HEK293 (cell line): ENCODE measurements around the gene THSD4.
A peak's percentile ranks its signal among the peaks of the same experiment; 100 is the strongest.

Experiments
- CTCF ChIA-PET: fragments of 350-600 bp; formaldehyde crosslinking; extraction: SDS; loops from one replicate; lab custom pipeline; 2021; ENCODE audit warnings: antibody characterized with exemption; lab: Yijun Ruan, JAX
- POLR2A ChIA-PET: fragments of 300-600 bp; formaldehyde crosslinking; extraction: SDS; loops from one replicate; lab custom pipeline; 2020; ENCODE audit warnings: antibody characterized with exemption, inconsistent platforms; lab: Yijun Ruan, JAX
- H3K27ac ChIP-seq: fragments of 200-500 bp; sonication (Bioruptor generic); 2 replicates; pipeline ENCODE4 v1.5.1; 2014; ENCODE audit warnings: low read depth, low read length, control low read depth, inconsistent platforms; ENCODE audit errors: extremely low read depth
- H3K36me3 ChIP-seq, 2 experiments: fragments of 200-500 bp in 1 of 2; sonication (Bioruptor generic) in 1 of 2; 1 replicate in 1 of 2; 2 replicates in 1 of 2; pipeline ENCODE4 v1.5.1; 2014 to 2017; ENCODE audit warnings: inconsistent platforms in 2 of 2, low read length in 2 of 2; ENCODE audit not compliant: control insufficient read depth in 2 of 2, insufficient read depth in 1 of 2
- H3K4me1 ChIP-seq: fragments of 200-500 bp; sonication (Bioruptor generic); 2 replicates; pipeline ENCODE4 v1.5.1; 2014; ENCODE audit warnings: mild to moderate bottlenecking, low read length, inconsistent platforms; ENCODE audit not compliant: control insufficient read depth, insufficient read depth
- H3K4me3 ChIP-seq: 2 replicates; pipeline ENCODE4 v1.5.1; 2011; ENCODE audit warnings: low read depth, mild to moderate bottlenecking, control low read depth, low read length, moderate library complexity
- H3K9me3 ChIP-seq: fragments of 200-500 bp; sonication (Bioruptor generic); 2 replicates; pipeline ENCODE4 v1.5.1; 2014; ENCODE audit warnings: low read depth, low read length, inconsistent platforms; ENCODE audit not compliant: control insufficient read depth, insufficient read depth
- GFI1B ChIP-seq: fragments of 450-650 bp; formaldehyde crosslinking; IDR thresholded peaks from 2 replicates; pipeline ENCODE4 v1.5.1; 2016; ENCODE audit warnings: missing biosample characterization, missing genetic modification characterization
- REPIN1 ChIP-seq: fragments of 450-650 bp; formaldehyde crosslinking; IDR thresholded peaks from 2 replicates; pipeline ENCODE4 v1.5.1; 2017; ENCODE audit warnings: missing biosample characterization, missing genetic modification characterization, low read depth
- ZFP3 ChIP-seq: fragments of 450-650 bp; formaldehyde crosslinking; IDR thresholded peaks from 2 replicates; pipeline ENCODE4 v1.5.1; 2016; ENCODE audit warnings: low read depth, missing biosample characterization, missing genetic modification characterization
- ZNF223 ChIP-seq: fragments of 450-650 bp; formaldehyde crosslinking; IDR thresholded peaks from 2 replicates; pipeline ENCODE4 v1.5.1; 2016; ENCODE audit warnings: missing biosample characterization, missing genetic modification characterization
- ZNF366 ChIP-seq: fragments of 450-650 bp; formaldehyde crosslinking; conservative IDR thresholded peaks from 2 replicates; pipeline ENCODE4 v1.5.1; 2016; ENCODE audit warnings: missing biosample characterization, missing genetic modification characterization
- ZNF510 ChIP-seq: fragments of 450-650 bp; formaldehyde crosslinking; IDR thresholded peaks from 2 replicates; pipeline ENCODE4 v1.5.1; 2018; ENCODE audit warnings: mild to moderate bottlenecking, missing genetic modification characterization, missing biosample characterization; ENCODE audit not compliant: insufficient replicate concordance
- ZNF701 ChIP-seq: fragments of 450-650 bp; formaldehyde crosslinking; IDR thresholded peaks from 2 replicates; pipeline ENCODE4 v1.5.1; 2016; ENCODE audit warnings: missing biosample characterization, missing genetic modification characterization
- ZSCAN23 ChIP-seq: fragments of 450-650 bp; formaldehyde crosslinking; IDR thresholded peaks from 2 replicates; pipeline ENCODE4 v1.5.1; 2016; ENCODE audit warnings: missing biosample characterization, missing genetic modification characterization
- TF ChIP-seq, protein P1 (sequence below): fragments of 450-650 bp; formaldehyde crosslinking; IDR thresholded peaks from 2 replicates; pipeline ENCODE4 v1.5.1; 2017; ENCODE audit warnings: missing biosample characterization, missing genetic modification characterization
- TF ChIP-seq, protein P2 (sequence below): fragments of 450-650 bp; formaldehyde crosslinking; IDR thresholded peaks from 2 replicates; pipeline ENCODE4 v1.5.1; 2016; ENCODE audit warnings: missing biosample characterization, missing genetic modification characterization
- TF ChIP-seq, protein P3 (sequence below): fragments of 450-650 bp; formaldehyde crosslinking; IDR thresholded peaks from 2 replicates; pipeline ENCODE4 v1.5.1; 2016; ENCODE audit warnings: missing biosample characterization, missing genetic modification characterization, low read depth
- TF ChIP-seq, protein P4 (sequence below): fragments of 450-650 bp; formaldehyde crosslinking; IDR thresholded peaks from 2 replicates; pipeline ENCODE4 v1.5.1; 2016; ENCODE audit warnings: missing biosample characterization, missing genetic modification characterization

Gene THSD4

DNA sequence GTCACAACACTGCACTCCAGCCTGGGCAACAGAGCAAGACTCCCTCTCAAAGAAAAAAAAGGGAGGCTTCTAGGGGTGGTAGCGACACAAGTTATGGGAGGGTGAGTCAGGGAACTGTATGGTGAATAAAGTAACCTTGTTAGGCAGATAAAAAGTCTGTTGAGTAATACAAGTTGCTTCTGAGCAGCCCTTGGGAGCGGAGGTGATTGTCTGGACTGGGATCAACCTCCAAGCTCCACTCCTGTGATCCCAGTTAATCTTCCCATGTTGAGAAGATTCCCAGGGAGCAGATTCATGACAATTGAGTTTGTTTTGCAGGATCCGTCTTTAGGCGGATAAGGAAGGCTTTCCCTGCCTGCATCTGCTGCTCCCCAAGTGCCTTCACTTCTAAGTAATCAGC lies 335.9 kb downstream of the THSD4 start:
- Histone ChIP-seq H3K4me3 (no peak overlapping the region), H3K36me3 (no peaks in the 10 kb centered on the region), H3K27ac (no peak overlapping the region), H3K9me3 (no peaks in the 10 kb centered on the region), H3K4me1 (peaks cover 33% of the 10 kb centered on the region)
- CTCF ChIA-PET: interaction anchor here (0.7 to 4.8 kb wide), 10 partner anchors 10 to 705 kb away, joined by 3 to 19 read pairs (median 3); no protein-coding TSS in a partner anchor
- TF ChIP-seq ZFP3 (tag by site-specific recombination) (no peak), ZNF223 (tag by site-specific recombination) (no peak), REPIN1 (tag by site-specific recombination) (no peak), ZNF510 (tag by site-specific recombination) (no peak), ZNF701 (tag by site-specific recombination) (no peak)
- TF ChIP-seq, protein P1, sequence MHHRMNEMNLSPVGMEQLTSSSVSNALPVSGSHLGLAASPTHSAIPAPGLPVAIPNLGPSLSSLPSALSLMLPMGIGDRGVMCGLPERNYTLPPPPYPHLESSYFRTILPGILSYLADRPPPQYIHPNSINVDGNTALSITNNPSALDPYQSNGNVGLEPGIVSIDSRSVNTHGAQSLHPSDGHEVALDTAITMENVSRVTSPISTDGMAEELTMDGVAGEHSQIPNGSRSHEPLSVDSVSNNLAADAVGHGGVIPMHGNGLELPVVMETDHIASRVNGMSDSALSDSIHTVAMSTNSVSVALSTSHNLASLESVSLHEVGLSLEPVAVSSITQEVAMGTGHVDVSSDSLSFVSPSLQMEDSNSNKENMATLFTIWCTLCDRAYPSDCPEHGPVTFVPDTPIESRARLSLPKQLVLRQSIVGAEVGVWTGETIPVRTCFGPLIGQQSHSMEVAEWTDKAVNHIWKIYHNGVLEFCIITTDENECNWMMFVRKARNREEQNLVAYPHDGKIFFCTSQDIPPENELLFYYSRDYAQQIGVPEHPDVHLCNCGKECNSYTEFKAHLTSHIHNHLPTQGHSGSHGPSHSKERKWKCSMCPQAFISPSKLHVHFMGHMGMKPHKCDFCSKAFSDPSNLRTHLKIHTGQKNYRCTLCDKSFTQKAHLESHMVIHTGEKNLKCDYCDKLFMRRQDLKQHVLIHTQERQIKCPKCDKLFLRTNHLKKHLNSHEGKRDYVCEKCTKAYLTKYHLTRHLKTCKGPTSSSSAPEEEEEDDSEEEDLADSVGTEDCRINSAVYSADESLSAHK (tag by site-specific recombination): no peak
- TF ChIP-seq, protein P2, sequence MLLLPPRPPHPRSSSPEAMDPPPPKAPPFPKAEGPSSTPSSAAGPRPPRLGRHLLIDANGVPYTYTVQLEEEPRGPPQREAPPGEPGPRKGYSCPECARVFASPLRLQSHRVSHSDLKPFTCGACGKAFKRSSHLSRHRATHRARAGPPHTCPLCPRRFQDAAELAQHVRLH (tag by site-specific recombination): no peak
- POLR2A ChIA-PET: no interaction called here

DNA sequence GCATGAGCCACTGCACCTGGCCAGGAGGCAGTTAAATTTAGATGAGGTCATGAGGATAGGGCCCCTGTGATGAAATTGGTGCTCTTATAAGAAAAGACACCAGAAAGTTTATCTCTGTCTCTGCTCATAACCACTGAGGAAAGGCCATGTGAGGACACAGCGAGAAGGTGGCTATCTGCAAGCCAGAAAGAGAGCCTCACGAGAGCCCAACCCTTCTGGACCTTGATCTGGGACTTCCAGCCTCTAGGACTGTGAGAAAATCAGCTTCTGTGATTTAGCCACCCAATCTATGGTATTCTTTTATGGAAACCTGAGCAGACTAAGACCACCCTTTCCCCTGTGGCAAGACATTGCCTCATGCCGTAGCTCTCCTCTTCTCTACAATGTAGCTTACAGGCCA lies 337.6 kb downstream of the THSD4 start:
- POLR2A ChIA-PET: no interaction called here
- CTCF ChIA-PET: interaction anchor here (4.8 kb wide), 1 partner anchor 291 kb away, joined by 19 read pairs; no protein-coding TSS in a partner anchor
- Histone ChIP-seq H3K36me3 (no peaks in the 10 kb centered on the region), H3K4me3 (no peak overlapping the region), H3K9me3 (no peaks in the 10 kb centered on the region), H3K4me1 (peaks cover 25% of the 10 kb centered on the region), H3K27ac (no peak overlapping the region)
- TF ChIP-seq ZNF366: no peak
- TF ChIP-seq, protein P3, sequence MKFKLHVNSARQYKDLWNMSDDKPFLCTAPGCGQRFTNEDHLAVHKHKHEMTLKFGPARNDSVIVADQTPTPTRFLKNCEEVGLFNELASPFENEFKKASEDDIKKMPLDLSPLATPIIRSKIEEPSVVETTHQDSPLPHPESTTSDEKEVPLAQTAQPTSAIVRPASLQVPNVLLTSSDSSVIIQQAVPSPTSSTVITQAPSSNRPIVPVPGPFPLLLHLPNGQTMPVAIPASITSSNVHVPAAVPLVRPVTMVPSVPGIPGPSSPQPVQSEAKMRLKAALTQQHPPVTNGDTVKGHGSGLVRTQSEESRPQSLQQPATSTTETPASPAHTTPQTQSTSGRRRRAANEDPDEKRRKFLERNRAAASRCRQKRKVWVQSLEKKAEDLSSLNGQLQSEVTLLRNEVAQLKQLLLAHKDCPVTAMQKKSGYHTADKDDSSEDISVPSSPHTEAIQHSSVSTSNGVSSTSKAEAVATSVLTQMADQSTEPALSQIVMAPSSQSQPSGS (tag by site-specific recombination): 0 out of 2 replicates have a peak, but pooled peaks have one; percentile 23

DNA sequence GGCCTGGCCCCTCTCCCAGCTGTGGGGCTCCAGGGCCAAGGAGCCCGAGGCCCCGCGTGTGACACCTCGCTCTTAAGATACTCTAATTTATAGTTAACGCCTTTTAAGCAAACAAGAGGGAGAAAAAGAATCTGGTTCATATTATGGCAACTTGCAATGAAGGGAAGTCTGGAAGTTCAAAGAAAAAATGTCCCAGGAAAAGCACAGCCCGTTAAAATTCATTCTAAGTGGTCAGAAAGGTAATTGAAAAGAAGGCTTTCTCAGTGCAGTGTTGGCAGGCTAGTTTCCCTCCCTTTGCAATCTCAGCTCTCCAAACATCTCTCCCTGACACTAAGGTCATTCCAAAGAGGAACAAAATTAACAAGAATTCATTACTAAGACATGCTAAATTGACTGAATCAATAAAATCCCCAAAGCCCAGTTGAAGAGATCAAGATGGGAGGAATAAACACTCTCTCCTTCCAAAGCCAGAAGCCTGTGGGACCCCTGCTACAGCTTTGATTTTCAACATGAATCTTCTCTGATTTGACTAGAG lies 339.3 kb downstream of the THSD4 start:
- H3K4me1 ChIP-seq: peaks cover 20% of the 10 kb centered on the region
- no peak overlapping the region for H3K27ac ChIP-seq
- H3K4me3 ChIP-seq: no peak overlapping the region
- H3K9me3 ChIP-seq: no peaks in the 10 kb centered on the region
- ChIA-PET POLR2A (no interaction called here), CTCF (interaction anchor here (1.5 kb wide), 1 partner anchor 702 kb away, joined by 4 read pairs; no protein-coding TSS in a partner anchor)
- TF ChIP-seq ZSCAN23 (tag by site-specific recombination) (no peak), GFI1B (tag by site-specific recombination) (peak; percentile 82; the same call in 1 of the 2 replicates)
- TF ChIP-seq, protein P4, sequence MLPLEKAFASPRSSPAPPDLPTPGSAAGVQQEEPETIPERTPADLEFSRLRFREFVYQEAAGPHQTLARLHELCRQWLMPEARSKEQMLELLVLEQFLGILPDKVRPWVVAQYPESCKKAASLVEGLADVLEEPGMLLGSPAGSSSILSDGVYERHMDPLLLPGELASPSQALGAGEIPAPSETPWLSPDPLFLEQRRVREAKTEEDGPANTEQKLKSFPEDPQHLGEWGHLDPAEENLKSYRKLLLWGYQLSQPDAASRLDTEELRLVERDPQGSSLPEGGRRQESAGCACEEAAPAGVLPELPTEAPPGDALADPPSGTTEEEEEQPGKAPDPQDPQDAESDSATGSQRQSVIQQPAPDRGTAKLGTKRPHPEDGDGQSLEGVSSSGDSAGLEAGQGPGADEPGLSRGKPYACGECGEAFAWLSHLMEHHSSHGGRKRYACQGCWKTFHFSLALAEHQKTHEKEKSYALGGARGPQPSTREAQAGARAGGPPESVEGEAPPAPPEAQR: no peak
- no peaks in the 10 kb centered on the region for H3K36me3 ChIP-seq
